ENCODE measurements around the gene APP.
A peak's percentile ranks its signal among the peaks of the same experiment; 100 is the strongest.

APP gene

GRCh38 chr21:26170471-26171257 is at the start of gene APP:
Gene APP (minus strand): TSS chr21:26170770. CDS start chr21:26170620, 150 bp downstream.
- DNase-seq = peak; percentile 88

DNA sequence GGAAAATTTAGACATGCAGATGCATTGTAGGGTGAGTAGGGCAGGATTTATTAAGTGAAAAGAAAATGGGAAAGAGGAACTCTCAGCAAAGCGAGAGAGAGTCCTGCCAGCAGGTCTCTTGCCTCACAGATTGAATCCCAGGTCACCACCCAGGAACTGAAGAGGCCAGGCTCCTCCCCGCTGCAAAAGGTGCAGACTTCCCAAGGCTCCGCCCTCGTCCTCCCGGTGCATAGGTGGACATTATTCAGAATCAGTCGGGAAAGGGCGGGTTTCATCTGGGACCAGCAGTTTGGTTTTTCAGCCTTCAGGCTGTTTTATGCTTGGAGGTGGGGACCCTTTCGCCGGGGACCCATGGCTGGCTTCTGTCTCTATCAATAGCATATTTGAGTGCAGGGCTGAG is 41.6 kb upstream of the APP start:
- DNase-seq = no peak

- DNase-seq = no peak
Measured at GRCh38 chr21:26210614-26211013, 40.0 kb upstream of the APP start.

GRCh38 chr21:26207021-26207420 is 36.5 kb upstream of the APP start:
- DNase-seq = no peak

DNA sequence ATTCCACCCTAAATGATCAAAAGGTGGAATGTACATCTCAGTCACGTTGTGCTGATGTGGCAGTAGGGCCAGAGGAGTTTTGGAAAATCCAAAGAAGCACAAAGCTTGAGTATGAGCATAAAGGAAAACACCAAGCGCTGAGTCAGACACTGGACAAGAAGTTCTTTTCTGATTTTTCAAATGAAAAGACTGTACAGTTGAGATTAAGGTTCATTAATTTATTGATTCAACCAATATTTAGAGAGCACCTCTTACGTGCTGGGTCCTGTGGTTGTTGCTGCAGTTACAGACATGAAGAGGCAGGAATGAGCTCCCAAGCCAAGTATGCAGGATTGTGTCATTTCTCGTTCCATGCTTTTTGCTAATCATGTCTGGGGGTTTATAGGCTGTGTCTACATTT is 28.9 kb upstream of the APP start:
- no peak for DNase-seq

DNA sequence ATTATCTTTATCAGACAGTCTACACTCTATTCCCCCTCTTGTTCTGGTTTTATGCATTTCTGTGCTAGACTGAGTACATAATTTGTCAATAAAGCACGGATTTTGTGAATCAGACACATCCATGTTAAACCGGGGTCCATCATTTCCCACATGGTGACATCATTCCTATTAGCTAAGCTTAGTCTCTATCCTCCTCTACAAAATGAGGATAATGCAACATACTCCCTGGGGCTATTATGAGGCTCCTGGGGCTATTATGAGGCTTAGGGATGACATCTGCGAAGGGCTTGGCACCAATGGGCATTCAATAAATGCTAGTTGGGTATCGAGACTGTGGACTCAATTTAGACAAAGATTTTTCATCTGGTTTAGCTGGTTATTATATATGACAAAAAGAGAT is 25.1 kb upstream of the APP start:
- DNase-seq = no peak

DNA sequence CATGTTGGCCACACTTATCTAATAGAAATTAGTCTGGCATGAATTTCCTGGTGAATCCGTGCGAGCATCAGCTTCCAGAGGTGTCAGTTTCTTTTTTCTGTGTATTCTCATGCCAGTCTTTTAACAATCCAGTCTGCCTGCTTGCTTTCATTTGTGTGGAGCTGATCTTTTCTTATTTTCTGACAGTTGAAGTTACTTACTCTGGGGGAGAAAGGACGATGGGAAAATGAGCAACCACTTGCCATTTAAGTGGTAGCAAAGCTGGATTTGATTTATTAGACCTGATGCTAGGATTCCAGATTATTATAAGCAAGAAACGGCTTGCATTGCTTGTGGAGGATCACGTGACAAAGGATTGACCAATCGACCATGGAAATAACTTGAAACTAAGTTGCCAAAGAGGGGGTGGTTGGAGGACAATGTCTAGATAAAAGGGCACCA is 24.3 kb upstream of the APP start:
- DNase-seq = no peak

- DNase-seq = no peak
Measured at GRCh38 chr21:26194326-26194725, 23.8 kb upstream of the APP start.

DNA sequence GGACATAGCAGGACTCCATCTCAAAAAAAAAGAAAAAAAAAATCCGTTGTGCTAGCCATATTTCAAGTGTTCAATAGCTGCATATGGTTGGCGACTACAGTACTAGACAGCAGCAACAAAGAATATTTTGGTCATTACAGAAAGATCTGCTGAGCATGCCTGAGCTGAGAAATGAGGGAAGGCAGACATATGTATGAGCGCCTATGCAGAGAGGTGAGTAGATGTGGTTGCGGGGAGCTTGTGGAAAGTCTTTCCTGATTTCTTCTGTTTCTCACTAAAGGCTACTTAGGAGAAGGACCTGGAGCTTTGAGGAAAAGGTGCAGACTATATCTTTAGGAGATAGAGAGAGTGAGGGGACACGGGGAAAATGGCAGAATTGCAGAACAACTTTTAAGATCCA is 21.0 kb upstream of the APP start:
- DNase-seq = no peak

DNA sequence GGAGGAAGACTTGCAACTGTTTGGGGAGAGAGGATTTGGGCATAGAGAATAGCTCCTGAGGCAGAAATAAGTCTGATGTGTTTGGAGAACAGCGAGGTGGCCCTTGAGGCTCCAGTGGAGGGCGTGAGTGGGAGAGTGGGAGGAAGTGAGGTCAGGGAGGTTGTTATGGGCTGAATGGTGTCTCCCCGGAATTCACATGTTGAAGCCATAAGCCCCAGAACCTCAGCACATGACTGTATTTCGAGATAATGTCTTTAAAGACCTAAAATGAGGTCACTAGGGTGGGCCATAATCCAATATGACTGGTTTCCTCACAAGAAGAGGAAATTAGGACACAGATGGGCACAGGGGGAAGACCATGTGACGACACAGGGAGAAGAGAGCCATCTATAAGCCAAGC is 17.9 kb upstream of the APP start:
- DNase-seq = no peak

GRCh38 chr21:26185446-26185845 is 14.9 kb upstream of the APP start:
- no peak for DNase-seq

DNA sequence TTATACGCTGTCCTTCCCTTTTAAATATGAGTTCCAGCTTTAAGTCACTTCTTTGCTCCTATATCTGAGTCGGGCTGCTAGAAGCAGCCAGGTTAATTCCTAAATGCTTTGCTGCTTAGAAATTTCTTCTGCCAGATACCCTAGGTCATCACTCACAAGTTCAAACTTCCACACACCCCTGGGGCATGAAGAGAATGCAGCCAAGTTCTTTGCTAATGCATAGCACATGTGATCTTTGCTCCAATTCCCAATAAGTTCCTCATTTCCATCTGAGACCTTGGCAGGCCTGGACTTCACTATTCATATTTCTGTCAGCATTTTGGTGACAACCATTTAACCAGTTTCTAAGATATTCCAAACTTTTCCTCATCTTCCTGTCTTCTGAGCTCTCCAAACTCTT is 14.5 kb upstream of the APP start:
- no peak for DNase-seq

GRCh38 chr21:26179501-26179900 is 8.9 kb upstream of the APP start:
- DNase-seq = no peak

DNA sequence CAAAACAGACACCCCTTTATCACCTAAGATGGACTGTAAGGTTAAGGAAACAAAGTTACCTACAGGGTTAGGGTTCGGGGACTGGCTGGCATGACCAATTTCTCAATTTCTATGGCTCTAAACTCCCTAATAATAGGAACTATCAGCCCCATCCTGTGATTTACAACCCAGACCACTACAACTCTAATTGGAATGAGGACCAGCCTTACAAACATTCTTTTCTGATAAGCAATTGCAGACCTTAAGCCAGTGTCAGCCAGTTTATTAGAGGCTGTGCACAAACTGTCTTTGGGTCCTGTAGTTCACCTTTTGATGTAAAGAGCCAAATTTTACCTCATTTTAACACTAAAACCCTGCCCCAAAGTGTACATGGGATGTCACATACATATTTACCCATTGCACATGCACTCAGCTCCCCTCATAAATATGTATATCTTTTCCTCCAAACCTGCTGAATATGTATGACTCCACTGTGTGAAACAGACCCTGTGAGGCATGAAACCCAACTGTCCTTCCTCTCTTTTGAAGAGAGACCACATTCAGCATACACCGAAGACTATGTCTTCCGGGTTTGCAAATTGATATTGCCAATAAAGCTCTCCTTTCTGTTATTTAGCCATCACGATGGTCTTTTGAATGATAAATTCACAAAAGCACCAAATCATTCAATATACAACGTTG is 7.3 kb upstream of the APP start:
- DNase-seq = no peak

DNA sequence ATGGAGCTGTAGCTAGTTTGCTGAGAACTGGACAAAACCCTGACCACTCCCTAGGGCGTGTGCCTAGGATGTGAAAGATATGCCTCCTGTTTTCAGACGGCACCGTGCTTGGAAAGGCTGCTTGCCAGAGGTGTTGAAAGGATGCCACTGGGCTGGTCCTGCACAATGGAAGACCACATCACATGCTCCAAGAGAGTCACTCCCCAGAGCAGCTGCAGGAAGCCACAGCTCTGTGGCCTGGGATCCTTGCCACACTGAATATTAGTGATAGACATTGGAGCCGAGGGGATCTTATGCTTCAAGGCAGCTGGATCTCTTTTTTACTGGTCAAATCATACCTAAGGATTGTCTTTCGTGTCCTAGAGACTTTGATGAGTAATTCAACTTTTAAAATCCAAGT is 6.6 kb upstream of the APP start:
- no peak for DNase-seq

DNA sequence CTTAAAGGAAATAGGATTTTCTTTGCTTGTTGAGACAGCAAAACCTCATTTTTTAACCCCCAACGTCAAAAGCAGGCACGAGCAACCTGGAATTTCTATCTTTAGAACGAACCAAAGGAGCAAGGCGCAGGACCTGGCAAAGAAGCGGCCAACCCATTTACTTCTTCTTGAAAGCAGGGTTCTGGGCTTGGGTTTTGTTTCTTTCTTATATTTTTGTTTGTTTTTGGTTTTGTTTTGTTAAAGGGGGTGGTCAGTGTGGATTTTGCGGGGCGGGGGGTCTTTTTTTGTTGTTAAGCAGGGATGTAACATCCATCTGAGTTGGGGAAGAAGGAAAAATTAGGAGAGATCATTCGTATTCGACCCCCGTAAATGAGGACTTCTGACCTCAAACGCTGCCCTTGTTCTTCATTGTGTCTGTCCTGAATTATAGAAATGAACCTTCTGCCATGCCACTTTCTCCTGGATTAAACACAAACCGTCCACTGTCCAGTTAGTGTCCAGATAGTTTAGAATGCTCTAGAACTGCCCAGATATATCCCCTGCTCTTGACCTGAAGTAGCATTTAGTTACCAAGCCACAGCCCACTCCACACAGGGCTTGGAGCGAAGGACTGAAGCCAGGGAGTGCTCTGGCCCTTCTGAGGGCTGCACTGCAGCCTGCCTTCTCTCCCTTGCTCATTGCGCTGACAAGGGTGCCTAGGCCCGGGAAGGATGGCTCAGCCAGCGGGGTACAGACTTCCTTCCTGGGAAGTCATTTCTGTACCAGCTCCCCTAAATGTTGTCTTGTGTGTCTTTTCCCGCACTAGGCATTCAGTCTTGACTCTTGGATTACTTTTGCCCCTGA is 909 bp upstream of the APP start:
- no peak for DNase-seq

DNA sequence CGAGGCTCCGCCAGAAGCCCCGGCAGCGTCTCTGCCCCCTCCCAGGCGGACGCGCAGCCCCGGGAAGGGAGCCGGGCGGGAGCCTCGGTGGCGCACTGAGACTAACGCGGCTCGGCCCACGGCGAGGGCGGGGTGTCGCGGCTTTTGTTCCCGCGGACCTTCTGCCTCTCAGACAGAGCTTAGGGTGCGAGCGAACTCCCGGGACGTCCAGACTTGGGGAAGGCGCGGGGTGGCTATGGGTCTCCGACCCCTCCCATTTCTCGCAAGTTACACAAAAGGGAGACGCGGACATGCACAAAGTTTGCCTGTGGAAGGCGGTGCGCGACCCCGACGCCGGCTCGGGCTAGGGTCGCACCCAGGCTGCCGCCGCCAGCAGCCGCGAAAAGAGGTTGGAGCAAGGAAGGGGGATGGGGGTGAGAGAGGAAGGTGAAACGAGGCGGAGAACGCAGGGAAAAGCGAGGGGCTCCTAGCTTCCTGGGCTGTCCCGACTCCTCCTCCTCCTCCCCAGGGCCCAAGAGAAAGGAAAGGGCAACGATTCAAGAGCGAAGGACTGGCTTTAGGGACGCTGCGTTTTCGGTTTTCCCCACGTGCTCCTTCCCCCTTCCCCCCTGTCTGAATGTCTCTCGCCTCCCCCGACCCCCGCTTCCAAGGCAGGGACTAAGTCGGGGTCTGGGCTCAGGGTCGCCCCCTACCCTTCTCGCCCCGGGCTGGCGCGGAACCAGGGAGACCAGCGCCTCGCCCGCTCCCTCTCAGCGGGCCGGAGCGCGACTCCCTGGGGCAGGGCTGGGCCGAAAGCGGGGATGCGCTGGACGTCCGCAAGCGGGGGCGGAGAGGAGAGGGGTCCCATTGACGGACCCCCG is 729 bp downstream of the APP start:
- peak; percentile 70 for DNase-seq

GRCh38 chr21:26169061-26169610 is 1.4 kb downstream of the APP start:
- peak; percentile 52 for DNase-seq

- DNase-seq = no peak
Measured at GRCh38 chr21:26168371-26168770, 2.2 kb downstream of the APP start.

DNA sequence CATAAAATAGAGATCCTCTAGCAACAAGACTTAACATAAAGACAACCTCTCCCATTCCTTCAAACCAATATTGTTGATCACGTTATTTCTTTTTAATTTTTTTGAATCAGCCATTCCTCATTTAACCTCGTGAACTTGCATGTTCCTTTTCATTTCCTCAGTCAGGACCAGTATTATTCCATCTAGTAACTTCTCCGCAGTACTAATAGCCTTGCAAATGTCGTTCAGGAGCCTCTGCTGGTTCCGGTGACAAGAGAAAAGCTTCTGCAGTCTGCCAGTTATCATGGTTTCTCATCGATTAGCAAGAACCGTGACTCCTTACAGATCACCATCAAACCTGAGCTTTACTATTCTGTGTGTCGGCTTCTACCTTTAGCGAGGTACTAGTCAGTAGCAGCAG is 3.0 kb downstream of the APP start:
- DNase-seq = no peak

GRCh38 chr21:26165331-26165730 is 5.2 kb downstream of the APP start:
- DNase-seq = no peak

DNA sequence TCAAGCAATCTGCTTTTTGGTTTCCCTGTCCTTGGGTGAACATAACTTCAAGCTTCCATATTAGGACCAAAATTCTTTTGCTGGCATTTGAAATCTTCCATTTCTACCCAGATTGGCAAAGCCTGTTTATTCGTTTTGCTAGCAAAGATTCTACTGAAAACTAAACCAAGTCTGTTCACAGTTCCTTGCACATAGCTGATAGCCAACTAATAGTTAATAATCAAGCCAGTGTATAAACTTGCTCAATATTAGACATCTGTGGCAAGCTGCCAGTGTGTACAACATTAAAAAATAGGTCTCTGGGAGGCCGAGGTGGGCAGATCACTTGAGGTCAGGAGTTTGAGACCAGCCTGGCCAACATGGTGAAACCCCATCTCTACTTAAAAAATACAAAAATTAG is 6.3 kb downstream of the APP start:
- DNase-seq = no peak
